Measurements from ENCODE around the gene TMEM179B.
"Not testable (repeated sequence)": the region's sequence is repeated elsewhere in the genome, so short reads cannot be mapped to it uniquely, and the experiment has no call there.

The TMEM179B gene, protein sequence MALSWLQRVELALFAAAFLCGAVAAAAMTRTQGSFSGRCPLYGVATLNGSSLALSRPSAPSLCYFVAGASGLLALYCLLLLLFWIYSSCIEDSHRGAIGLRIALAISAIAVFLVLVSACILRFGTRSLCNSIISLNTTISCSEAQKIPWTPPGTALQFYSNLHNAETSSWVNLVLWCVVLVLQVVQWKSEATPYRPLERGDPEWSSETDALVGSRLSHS

GRCh38 chr11:62787005-62787759, at the start of gene TMEM179B:
TMEM179B (plus strand) TSS chr11:62787402; CDS start chr11:62787432, 30 bp downstream.
- no peak for TF ChIP-seq CTCF (conservative IDR thresholded peaks at IDR 0.05)
- peak within 1 kb of the TSS; percentile 96 for H3K27ac ChIP-seq

DNA sequence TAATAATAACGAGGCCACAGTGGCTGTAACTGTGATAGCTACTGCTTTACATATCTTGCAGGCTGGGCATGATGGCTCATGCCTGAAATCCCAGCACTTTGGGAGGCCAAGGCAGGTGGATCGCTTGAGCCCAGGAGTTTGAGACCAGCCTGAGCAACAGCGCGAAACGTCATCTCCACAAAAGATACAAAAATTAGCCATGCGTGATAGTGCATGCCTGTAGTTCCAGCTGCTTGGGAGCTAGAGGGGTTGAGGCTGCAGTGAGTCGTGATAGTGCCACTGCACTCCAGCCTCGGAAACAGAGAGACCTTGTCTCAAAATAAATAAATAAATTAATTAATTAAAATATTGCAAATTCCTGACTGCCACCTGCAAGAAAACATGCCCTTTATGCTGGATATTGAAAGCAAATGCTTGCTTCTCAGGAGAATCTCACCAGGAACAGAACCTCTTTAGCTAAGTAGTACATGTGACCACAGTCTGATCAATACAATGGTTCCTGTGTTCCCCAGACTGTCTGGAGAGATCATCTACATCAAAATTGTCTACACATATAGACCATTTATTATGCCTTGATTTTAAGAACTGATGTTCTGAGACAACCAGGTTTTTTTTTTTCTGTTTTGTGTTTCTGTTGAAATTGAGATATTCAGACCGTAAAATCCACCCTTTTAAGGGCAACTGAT, 39.6 kb upstream of the TMEM179B start:
- no peak for TF ChIP-seq CTCF (conservative IDR thresholded peaks at IDR 0.05)
- no peak overlapping the region for H3K27ac ChIP-seq

- H3K27ac ChIP-seq: not testable (repeated sequence)
These were observed 37.3 kb upstream of the TMEM179B start for GRCh38 chr11:62749931-62750330.

DNA sequence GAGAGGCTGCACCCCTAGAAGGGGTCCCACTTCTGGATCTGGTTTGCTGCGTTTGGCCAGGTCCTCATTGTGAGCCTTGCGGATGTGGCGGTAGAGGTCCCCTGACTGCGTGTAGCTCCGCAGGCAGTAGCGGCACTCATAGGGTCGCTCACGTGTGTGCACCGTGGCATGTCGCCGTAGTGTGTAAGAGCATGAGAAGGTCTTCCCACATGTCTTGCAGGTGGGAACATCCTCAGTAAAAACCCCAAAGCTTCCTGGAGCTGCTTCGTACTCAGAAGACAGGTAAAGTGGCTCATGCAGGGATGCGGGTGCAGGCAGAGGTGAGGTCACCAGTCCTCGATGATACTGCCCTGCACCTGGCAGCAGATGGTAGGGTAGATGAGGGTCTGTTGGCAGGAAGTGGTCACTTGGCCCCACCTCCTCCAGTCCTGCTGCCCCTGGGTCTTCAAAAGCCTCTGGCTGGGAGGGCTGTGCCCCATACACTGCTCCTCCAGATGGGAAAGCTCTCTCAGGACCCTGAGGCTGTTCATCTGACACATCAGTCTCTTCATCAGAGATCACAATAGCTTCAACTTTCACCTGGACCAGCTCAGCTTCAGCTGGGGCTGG, 34.9 kb upstream of the TMEM179B start:
- no peak overlapping the region for H3K27ac ChIP-seq
- no peak for TF ChIP-seq CTCF (conservative IDR thresholded peaks at IDR 0.05)

DNA sequence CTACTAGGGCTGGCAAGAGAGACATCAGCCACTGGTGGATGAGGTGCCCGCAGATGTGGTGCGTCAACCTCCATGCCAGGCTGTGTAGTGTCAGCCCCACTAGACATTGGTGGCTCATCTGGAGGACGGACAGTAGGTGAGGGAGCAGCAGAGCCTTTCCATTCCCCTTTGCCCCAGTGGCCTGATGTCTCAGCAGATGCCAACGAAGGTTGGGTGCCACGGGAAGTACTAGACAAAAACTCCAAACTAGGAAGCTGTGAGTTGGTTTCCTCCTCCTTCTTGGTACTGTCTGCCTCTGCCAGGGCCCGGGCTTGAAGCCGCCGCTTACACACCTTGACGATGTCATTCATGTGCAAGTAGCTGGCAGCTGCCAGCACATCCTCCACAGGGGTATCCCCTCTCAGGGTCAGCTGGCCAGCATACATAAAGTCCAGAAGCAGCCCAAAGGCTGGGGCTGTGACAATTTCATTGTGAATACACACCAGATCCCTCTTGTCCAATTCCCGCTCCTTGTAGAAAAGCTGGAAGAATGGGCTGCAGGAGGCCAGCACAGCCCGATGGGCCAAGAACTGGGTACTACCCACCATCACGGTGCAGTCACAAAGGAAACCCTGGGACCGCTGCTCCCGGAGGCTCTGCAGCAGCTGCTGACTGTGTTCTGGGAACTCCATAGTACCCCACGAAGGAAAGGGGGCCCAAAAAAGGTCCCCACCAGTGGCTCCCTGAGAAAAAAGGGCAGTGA, 34.0 kb upstream of the TMEM179B start:
- H3K27ac ChIP-seq: peak overlapping the region; percentile 76

GRCh38 chr11:62753736-62754603, 33.2 kb upstream of the TMEM179B start, which contains the start of gene ZBTB3:
ZBTB3 (minus strand) TSS chr11:62754160; CDS start chr11:62753664, 496 bp downstream.
- no peak for TF ChIP-seq CTCF (conservative IDR thresholded peaks at IDR 0.05)
- H3K27ac ChIP-seq: peak within 1 kb of the TSS; percentile 76

More for the DNA sequence above, 34.0 kb upstream of the TMEM179B start:
- no peak for TF ChIP-seq CTCF (conservative IDR thresholded peaks at IDR 0.05)

All from VCaP (cell line).